Testis (tissue), 2 donors: ENCODE measurements around the gene PRODH.

Experiments used
- POLR2A ChIP-seq: fragments of 450-650 bp; IDR thresholded peaks from one replicate; pipeline ENCODE4 v1.6.1; 2017; ENCODE audit warnings: antibody characterized with exemption, mild to moderate bottlenecking, moderate library complexity
- TF ChIP-seq, protein P1 (sequence below), 3 experiments: fragments of 450-650 bp in 2 of 3; fragments of 200-600 bp in 1 of 3; sonication (generic) in 1 of 3; IDR thresholded peaks; one replicate each; pipeline ENCODE4 v1.5.1; 2016 to 2019; ENCODE audit warnings: antibody characterized with exemption in 3 of 3, mild to moderate bottlenecking in 2 of 3, moderate library complexity in 1 of 3

DNA sequence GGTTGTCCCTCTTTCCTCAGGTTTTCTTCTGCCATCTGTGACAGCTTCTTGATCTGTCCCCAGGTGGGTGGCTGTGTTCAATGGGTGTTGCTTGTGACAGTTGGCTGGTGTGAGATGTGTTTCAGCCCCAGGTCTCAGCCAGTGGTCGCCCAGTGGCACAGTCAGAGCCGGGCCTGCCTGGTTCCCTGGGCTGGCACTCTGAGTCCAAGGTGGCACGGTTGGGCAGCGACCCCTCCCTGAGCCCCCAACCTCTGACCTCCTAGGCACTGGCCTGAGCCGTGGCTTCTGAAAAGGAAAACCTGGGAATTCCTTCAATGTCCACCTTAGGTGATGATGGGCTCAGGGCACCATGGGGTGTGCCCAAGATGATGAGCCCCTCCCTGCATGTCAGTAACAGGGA is 14.0 kb upstream of the PRODH start:
- TF ChIP-seq, protein P1, sequence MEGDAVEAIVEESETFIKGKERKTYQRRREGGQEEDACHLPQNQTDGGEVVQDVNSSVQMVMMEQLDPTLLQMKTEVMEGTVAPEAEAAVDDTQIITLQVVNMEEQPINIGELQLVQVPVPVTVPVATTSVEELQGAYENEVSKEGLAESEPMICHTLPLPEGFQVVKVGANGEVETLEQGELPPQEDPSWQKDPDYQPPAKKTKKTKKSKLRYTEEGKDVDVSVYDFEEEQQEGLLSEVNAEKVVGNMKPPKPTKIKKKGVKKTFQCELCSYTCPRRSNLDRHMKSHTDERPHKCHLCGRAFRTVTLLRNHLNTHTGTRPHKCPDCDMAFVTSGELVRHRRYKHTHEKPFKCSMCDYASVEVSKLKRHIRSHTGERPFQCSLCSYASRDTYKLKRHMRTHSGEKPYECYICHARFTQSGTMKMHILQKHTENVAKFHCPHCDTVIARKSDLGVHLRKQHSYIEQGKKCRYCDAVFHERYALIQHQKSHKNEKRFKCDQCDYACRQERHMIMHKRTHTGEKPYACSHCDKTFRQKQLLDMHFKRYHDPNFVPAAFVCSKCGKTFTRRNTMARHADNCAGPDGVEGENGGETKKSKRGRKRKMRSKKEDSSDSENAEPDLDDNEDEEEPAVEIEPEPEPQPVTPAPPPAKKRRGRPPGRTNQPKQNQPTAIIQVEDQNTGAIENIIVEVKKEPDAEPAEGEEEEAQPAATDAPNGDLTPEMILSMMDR (IDR thresholded peaks at IDR 0.05), result no peak
- no peak for TF ChIP-seq POLR2A
